Prostate gland (tissue), 2 donors: Measurements from ENCODE around the gene HDLBP. TPM values are rescaled to one million over a fixed set of nuclear protein-coding genes. Genes with fewer than 3 reads are reported as not detected.
"Not testable (repeated sequence)": the region's sequence is repeated elsewhere in the genome, so short reads cannot be mapped to it uniquely, and the experiment has no call there.

Experiments used
- DNase-seq: peaks from one replicate; pipeline ENCODE4 v3.0.0-alpha.2; 2019; ENCODE audit warnings: low spot score
- H3K27ac ChIP-seq, 2 donors: fragments of 200-600 bp; sonication (generic); 2 replicates each; pipeline ENCODE4 v1.5.1; 2017 to 2019
- H3K27me3 ChIP-seq: fragments of 200-600 bp; sonication (generic); replicated peaks from 2 replicates; pipeline ENCODE4 v1.5.1; 2019; ENCODE audit not compliant: insufficient read depth
- H3K36me3 ChIP-seq, 2 donors: fragments of 200-600 bp; sonication (generic); 1 replicate in 1 of 2; 2 replicates in 1 of 2; pipeline versions ENCODE4 v1.5.1 to v1.8.1; 2017 to 2019
- H3K4me1 ChIP-seq: fragments of 200-600 bp; sonication (generic); replicated peaks from 2 replicates; pipeline ENCODE4 v1.5.1; 2019
- H3K4me3 ChIP-seq, 2 donors: fragments of 200-600 bp; sonication (generic); 2 replicates each; pipeline ENCODE4 v1.5.1; 2017 to 2019
- H3K9me3 ChIP-seq: fragments of 200-600 bp; sonication (generic); 2 replicates; pipeline ENCODE4 v1.5.1; 2017
- POLR2A ChIP-seq: fragments of 450-650 bp; IDR thresholded peaks from one replicate; pipeline ENCODE4 v1.6.1; 2016; ENCODE audit warnings: antibody characterized with exemption, mild to moderate bottlenecking
- POLR2AphosphoS5 ChIP-seq: sonication (generic); formaldehyde crosslinking; IDR thresholded peaks from one replicate; pipeline ENCODE4 v1.6.1; 2017; ENCODE audit warnings: antibody characterized with exemption
- WGBS: methylation state at CpG from one replicate; pipeline ENCODE4 v1.1.5; 2018; 5-methylcytosine and 5-hydroxymethylcytosine counted together
- intact Hi-C: fragments of 100-400 bp; cut with DNase I; formaldehyde crosslinking; loops from one replicate; pipeline ENCODE4 v1.14.2; 2022
- total RNA-seq, 2 donors: library from RNA; depleted of rRNA; stranded (reverse); fragments of >200 nt; gene quantifications; one replicate each; pipeline ENCODE4 v1.1.0, GENCODE V29; 2016
- TF ChIP-seq, protein P1 (sequence below), 4 experiments: fragments of 200-600 bp in 2 of 4; fragments of 450-650 bp in 2 of 4; sonication (generic) in 2 of 4; IDR thresholded peaks; 1 replicate in 3 of 4; 2 replicates in 1 of 4; pipeline ENCODE4 v1.5.1; 2016 to 2019; ENCODE audit warnings: antibody characterized with exemption in 4 of 4, mild to moderate bottlenecking in 2 of 4, moderate library complexity in 2 of 4

Gene HDLBP
- total RNA-seq, 2 donors from 2014 or later: 529 to 612 TPM

DNA sequence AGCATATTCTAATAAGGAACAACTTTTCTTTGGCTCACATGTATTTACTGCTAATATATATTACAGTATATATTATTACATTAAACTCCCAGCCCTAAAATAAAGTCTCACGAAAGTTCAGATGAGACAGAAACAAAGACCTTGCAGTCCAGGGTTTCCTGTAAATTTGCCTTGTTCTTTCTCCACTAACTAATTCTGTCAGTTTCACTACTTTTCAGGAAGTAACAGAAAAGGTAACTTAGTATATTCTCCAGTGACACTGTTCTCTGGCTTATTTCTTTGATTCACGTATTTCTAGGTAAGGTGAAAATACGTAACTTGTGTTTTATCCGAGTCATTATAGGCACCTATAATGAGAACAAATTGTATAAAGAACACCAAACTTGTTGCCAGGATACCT lies 35.2 kb downstream of the HDLBP start:
- no peak for DNase-seq
- H3K4me3 ChIP-seq: no peak overlapping the region
- no peaks in the 10 kb centered on the region for H3K9me3 ChIP-seq
- TF ChIP-seq POLR2A (no peak), POLR2AphosphoS5 (no peak)
- TF ChIP-seq, protein P1, sequence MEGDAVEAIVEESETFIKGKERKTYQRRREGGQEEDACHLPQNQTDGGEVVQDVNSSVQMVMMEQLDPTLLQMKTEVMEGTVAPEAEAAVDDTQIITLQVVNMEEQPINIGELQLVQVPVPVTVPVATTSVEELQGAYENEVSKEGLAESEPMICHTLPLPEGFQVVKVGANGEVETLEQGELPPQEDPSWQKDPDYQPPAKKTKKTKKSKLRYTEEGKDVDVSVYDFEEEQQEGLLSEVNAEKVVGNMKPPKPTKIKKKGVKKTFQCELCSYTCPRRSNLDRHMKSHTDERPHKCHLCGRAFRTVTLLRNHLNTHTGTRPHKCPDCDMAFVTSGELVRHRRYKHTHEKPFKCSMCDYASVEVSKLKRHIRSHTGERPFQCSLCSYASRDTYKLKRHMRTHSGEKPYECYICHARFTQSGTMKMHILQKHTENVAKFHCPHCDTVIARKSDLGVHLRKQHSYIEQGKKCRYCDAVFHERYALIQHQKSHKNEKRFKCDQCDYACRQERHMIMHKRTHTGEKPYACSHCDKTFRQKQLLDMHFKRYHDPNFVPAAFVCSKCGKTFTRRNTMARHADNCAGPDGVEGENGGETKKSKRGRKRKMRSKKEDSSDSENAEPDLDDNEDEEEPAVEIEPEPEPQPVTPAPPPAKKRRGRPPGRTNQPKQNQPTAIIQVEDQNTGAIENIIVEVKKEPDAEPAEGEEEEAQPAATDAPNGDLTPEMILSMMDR (IDR thresholded peaks at IDR 0.05): no peak
- no peaks in the 10 kb centered on the region for H3K4me1 ChIP-seq
- H3K36me3 ChIP-seq: no peaks in the 10 kb centered on the region
- intact Hi-C loops: no loop called here
- WGBS: 92% methylated on average over 4 of the region's 4 CpGs
- no peak overlapping the region for H3K27ac ChIP-seq
- H3K27me3 ChIP-seq: no peaks in the 10 kb centered on the region

DNA sequence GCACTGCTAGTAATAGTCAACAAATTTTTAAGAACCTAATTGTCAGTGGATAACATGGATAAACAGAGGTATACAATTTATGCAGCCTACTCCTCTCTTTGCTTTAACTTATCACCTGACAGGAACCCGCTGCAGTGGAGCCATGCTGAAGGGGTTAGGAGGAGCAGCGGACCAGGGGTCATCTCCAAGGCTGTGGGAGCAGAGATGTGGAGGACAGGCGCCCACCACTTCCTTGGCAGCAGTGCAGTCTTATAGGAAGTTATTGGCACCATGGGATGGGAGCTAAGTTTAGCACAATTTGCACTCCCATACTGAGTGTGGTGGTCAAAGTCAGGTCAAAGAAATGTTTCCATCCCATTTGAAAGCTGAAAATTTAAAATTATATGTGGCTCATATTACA lies 35.6 kb downstream of the HDLBP start:
- no peaks in the 10 kb centered on the region for H3K4me1 ChIP-seq
- H3K4me3 ChIP-seq: no peak overlapping the region
- intact Hi-C loops: no loop called here
- no peak overlapping the region for H3K27ac ChIP-seq
- TF ChIP-seq POLR2A (no peak), POLR2AphosphoS5 (no peak)
- TF ChIP-seq, protein P1 (IDR thresholded peaks at IDR 0.05): no peak
- DNase-seq: no peak
- H3K36me3 ChIP-seq: no peaks in the 10 kb centered on the region
- WGBS: 85% methylated on average over 3 of the region's 3 CpGs
- no peaks in the 10 kb centered on the region for H3K27me3 ChIP-seq
- H3K9me3 ChIP-seq: no peaks in the 10 kb centered on the region

DNA sequence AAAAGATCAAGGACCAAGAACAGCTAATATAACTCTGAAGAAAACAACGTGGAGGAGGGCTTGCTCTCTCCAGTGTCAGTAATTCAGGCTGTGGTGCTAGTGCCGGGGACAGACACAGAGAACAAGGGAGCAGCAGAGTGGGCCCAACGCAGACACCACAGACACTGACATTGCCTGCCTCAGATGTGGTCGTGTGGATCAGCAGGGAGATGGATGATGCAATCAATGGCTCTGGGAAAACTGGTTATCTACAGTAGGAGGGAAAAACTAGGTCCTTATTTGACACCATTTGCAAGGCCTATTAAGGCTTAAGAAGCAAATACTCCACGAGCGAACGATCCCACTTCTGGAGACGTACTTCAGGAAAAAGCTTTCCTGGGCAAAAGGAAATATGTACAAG lies 36.1 kb downstream of the HDLBP start:
- H3K4me1 ChIP-seq: no peaks in the 10 kb centered on the region
- H3K27ac ChIP-seq: no peak overlapping the region
- intact Hi-C loops: no loop called here
- H3K4me3 ChIP-seq: no peak overlapping the region
- TF ChIP-seq POLR2A: no peak
- TF ChIP-seq POLR2AphosphoS5: no peak
- no peak for DNase-seq
- no peaks in the 10 kb centered on the region for H3K9me3 ChIP-seq
- WGBS: 70% methylated on average over 8 of the region's 8 CpGs
- H3K36me3 ChIP-seq: no peaks in the 10 kb centered on the region
- no peaks in the 10 kb centered on the region for H3K27me3 ChIP-seq

DNA sequence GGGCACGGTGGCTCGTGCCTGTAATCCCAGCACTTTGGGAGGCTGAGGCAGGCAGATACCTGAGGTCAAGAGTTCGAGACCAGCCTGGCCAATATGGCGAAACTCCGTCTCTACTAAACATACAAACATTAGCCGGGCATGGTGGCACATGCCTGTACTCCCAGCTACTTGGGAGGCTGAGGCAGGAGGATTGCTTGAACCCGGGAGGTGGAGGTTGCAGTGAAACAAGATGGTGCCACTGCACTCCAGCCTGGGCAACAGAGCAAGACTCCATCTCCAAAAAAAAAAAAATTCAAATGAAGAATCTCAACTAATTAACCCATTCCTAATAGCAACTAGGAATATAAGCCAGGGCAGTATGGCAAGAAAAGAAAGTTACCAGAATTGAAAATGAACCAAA lies 37.2 kb downstream of the HDLBP start:
- DNase-seq, H3K4me3 ChIP-seq, H3K36me3 ChIP-seq, H3K27ac ChIP-seq, intact Hi-C loops, H3K4me1 ChIP-seq, H3K27me3 ChIP-seq, H3K9me3 ChIP-seq: not testable (repeated sequence)
- WGBS: 95% methylated on average over 7 of the region's 7 CpGs

DNA sequence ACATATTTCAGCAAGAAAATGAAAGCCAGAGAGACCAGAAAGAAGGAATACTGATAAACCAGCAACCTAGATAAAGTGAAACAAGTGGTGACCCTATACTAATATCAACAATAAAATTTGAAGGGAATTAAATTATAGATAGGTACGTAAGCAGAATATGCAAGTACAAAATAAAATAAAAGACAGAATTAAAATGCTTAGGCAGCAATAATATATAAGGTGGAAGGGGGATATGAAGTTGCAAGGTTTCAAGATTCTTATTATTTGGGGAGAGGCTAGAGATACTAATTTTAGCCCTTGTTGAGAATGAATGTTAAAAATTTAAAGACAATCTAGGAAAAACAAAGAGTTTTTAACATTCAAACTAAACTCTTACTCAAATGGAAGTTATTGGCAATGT lies 39.6 kb downstream of the HDLBP start:
- WGBS: 100% methylated on average over 1 of the region's 1 CpG
- no peak for DNase-seq
- Histone ChIP-seq H3K36me3 (no peaks in the 10 kb centered on the region), H3K4me1 (no peaks in the 10 kb centered on the region), H3K4me3 (no peak overlapping the region), H3K27ac (no peak overlapping the region), H3K27me3 (no peaks in the 10 kb centered on the region), H3K9me3 (no peaks in the 10 kb centered on the region)
- TF ChIP-seq POLR2AphosphoS5: no peak
- TF ChIP-seq, protein P1 (IDR thresholded peaks at IDR 0.05): no peak
- TF ChIP-seq POLR2A: no peak
- intact Hi-C loops: no loop called here

DNA sequence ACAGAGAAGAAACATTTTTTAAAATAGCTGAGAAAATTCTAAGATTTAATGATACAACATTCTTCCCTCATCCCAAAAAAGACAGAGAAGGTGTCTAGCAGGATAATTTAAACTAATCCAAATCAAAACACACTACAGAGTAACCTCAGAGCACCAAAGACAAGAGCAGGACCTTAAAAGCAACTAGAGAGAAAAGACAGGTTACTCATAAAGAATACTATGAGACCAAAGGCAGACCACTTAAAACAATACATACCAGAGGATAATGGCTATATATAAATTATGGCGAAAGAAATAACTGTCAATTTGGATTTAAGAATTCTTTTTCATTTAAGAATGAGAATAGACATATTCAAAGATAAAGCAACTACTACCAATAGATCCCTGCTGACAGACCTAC lies 40.0 kb downstream of the HDLBP start:
- Histone ChIP-seq H3K27me3 (no peaks in the 10 kb centered on the region), H3K4me3 (no peak overlapping the region), H3K36me3 (no peaks in the 10 kb centered on the region), H3K27ac (no peak overlapping the region), H3K4me1 (no peaks in the 10 kb centered on the region), H3K9me3 (no peaks in the 10 kb centered on the region)
- TF ChIP-seq POLR2A (no peak), POLR2AphosphoS5 (no peak)
- TF ChIP-seq, protein P1 (IDR thresholded peaks at IDR 0.05): no peak
- no peak for DNase-seq
- intact Hi-C loops: no loop called here
- 100% methylated on average over 1 of the region's 1 CpG for WGBS
